Caco-2 (cell line): ENCODE measurements around the gene ADORA1. TPM values are rescaled to one million over a fixed set of nuclear protein-coding genes. Genes with fewer than 3 reads are reported as not detected.

Experiments
- BruUV-seq: library from RNA; stranded (reverse); fragments of 400-500 nt; replicated peaks from 2 replicates; lab custom pipeline; 2021; lab: Mats Ljungman, UMichigan
- CTCF ChIA-PET: fragments of 300-600 bp; sonication (Branson Sonifier 250); formaldehyde crosslinking; loops from one replicate; lab custom pipeline; 2022; ENCODE audit warnings: antibody characterized with exemption; lab: Charles Lee
- POLR2A ChIA-PET: fragments of 300-600 bp; sonication (Branson Sonifier 250); formaldehyde crosslinking; loops from one replicate; lab custom pipeline; 2022; ENCODE audit warnings: antibody characterized with exemption; lab: Charles Lee
- DNase-seq, 2 experiments: peaks; one replicate each; pipeline versions ENCODE4 v3.0.0 to v3.0.0-alpha.2; 2020 to 2022
- H3K27me3 ChIP-seq: replicated peaks from 2 replicates; pipeline ENCODE4 v1.6.0; 2011; ENCODE audit warnings: low read length; ENCODE audit not compliant: control insufficient read depth, insufficient read depth
- H3K36me3 ChIP-seq: 2 replicates; pipeline ENCODE4 v1.5.1; 2011; ENCODE audit warnings: low read length; ENCODE audit not compliant: control insufficient read depth, insufficient read depth
- H3K4me1 ChIP-seq: fragments of 250-450 bp; sonication (Bioruptor Pico); 2 replicates; pipeline ENCODE4 v1.5.1; 2020; ENCODE audit warnings: mild to moderate bottlenecking
- H3K4me3 ChIP-seq: 2 replicates; pipeline ENCODE4 v1.5.1; 2011; ENCODE audit warnings: low read depth, mild to moderate bottlenecking, control low read depth, low read length
- H3K9me3 ChIP-seq: fragments of 250-450 bp; sonication (Bioruptor Pico); 2 replicates; pipeline ENCODE4 v1.5.1; 2020; ENCODE audit warnings: mild to moderate bottlenecking, moderate library complexity
- H3K27ac Mint-ChIP-seq: one replicate; pipeline ENCODE4 v1.8.0; 2022; ENCODE audit warnings: mixed read lengths; ENCODE audit not compliant: unreplicated experiment
- H3K27me3 Mint-ChIP-seq: one replicate; pipeline ENCODE4 v1.8.0; 2022; ENCODE audit warnings: mixed read lengths; ENCODE audit not compliant: insufficient read depth, unreplicated experiment
- H3K36me3 Mint-ChIP-seq: one replicate; pipeline ENCODE4 v1.8.0; 2022; ENCODE audit warnings: mild to moderate bottlenecking, mixed read lengths; ENCODE audit not compliant: insufficient read depth, unreplicated experiment
- H3K4me1 Mint-ChIP-seq: one replicate; pipeline ENCODE4 v1.8.0; 2022; ENCODE audit warnings: low read depth, mixed read lengths; ENCODE audit not compliant: unreplicated experiment
- H3K4me3 Mint-ChIP-seq: one replicate; pipeline ENCODE4 v1.8.0; 2022; ENCODE audit warnings: mild to moderate bottlenecking, moderate library complexity, mixed read lengths; ENCODE audit not compliant: unreplicated experiment
- H3K9me3 Mint-ChIP-seq: one replicate; pipeline ENCODE4 v1.8.0; 2022; ENCODE audit warnings: mixed read lengths; ENCODE audit not compliant: unreplicated experiment
- CTCF ChIP-seq, 2 experiments: fragments of 200-600 bp in 1 of 2; IDR thresholded peaks; 1 replicate in 1 of 2; 2 replicates in 1 of 2; pipeline versions ENCODE4 v1.5.1 to v1.8.0; 2011 to 2022; ENCODE audit warnings: antibody characterized with exemption in 1 of 2, control low read depth in 1 of 2, inconsistent platforms in 1 of 2, low read depth in 1 of 2, low read length in 1 of 2, mild to moderate bottlenecking in 1 of 2, moderate library complexity in 1 of 2; ENCODE audit not compliant: insufficient read depth in 1 of 2, severe bottlenecking in 1 of 2, unreplicated experiment in 1 of 2
- intact Hi-C: fragments of 100-400 bp; cut with micrococcal nuclease; formaldehyde crosslinking; loops from one replicate; pipeline ENCODE4 v1.10.0; 2022; ENCODE audit not compliant: unreplicated experiment
- total RNA-seq: library from RNA; stranded (reverse); gene quantifications from 2 replicates; pipeline ENCODE4 v1.2.3, GENCODE V29; 2022

The ADORA1 gene
- total RNA-seq, 1 experiment from 2014 or later: 46.0 TPM

- Histone ChIP-seq H3K4me3 (no peak overlapping the region), H3K36me3 (no peaks in the 10 kb centered on the region), H3K9me3 (no peaks in the 10 kb centered on the region), H3K27me3 (no peaks in the 10 kb centered on the region), H3K4me1 (no peaks in the 10 kb centered on the region)
- DNase-seq: no peak
- intact Hi-C loops: loop anchor here (5.0 kb wide), 1 partner anchor 43 kb away; no protein-coding TSS in a partner anchor
- H3K27ac Mint-ChIP-seq: no peak overlapping the region
- no peaks in the 10 kb centered on the region for H3K36me3 Mint-ChIP-seq
- H3K4me3 Mint-ChIP-seq: no peak overlapping the region
- no peaks in the 10 kb centered on the region for H3K27me3 Mint-ChIP-seq
- no TSS peak for BruUV-seq
- CTCF ChIA-PET: no interaction called here
- no peaks in the 10 kb centered on the region for H3K9me3 Mint-ChIP-seq
- TF ChIP-seq CTCF (IDR thresholded peaks at IDR 0.05; ENCODE audit: insufficient read depth in 1 of 2, low read depth in 1 of 2, low read length in 1 of 2, severe bottlenecking in 1 of 2, unreplicated experiment in 1 of 2): no peak
- H3K4me1 Mint-ChIP-seq: no peaks in the 10 kb centered on the region
- POLR2A ChIA-PET: no interaction called here
Measured at GRCh38 chr1:203080456-203080855, 47.1 kb upstream of the ADORA1 start.

GRCh38 chr1:203081465-203082230, 45.9 kb upstream of the ADORA1 start:
- POLR2A ChIA-PET: no interaction called here
- Mint-ChIP-seq H3K27me3 (no peaks in the 10 kb centered on the region), H3K4me1 (no peaks in the 10 kb centered on the region), H3K27ac (no peak overlapping the region), H3K36me3 (no peaks in the 10 kb centered on the region), H3K4me3 (no peak overlapping the region), H3K9me3 (no peaks in the 10 kb centered on the region)
- CTCF ChIA-PET: interaction anchor here (1.2 kb wide), 1 partner anchor 186 kb away, joined by 3 read pairs; no protein-coding TSS in a partner anchor
- Histone ChIP-seq H3K4me1 (no peaks in the 10 kb centered on the region), H3K4me3 (no peak overlapping the region), H3K9me3 (no peaks in the 10 kb centered on the region), H3K36me3 (no peaks in the 10 kb centered on the region), H3K27me3 (no peaks in the 10 kb centered on the region)
- DNase-seq: no peak
- TF ChIP-seq CTCF (IDR thresholded peaks at IDR 0.05; ENCODE audit: insufficient read depth in 1 of 2, low read depth in 1 of 2, low read length in 1 of 2, severe bottlenecking in 1 of 2, unreplicated experiment in 1 of 2): no peak
- intact Hi-C loops: loop anchor here (5.0 kb wide), 1 partner anchor 44 kb away; no protein-coding TSS in a partner anchor
- BruUV-seq: no TSS peak

- Mint-ChIP-seq H3K27ac (no peak overlapping the region), H3K4me3 (no peak overlapping the region), H3K4me1 (no peaks in the 10 kb centered on the region), H3K27me3 (no peaks in the 10 kb centered on the region), H3K9me3 (no peaks in the 10 kb centered on the region), H3K36me3 (no peaks in the 10 kb centered on the region)
- DNase-seq: no peak
- intact Hi-C loops: loop anchor here (5.0 kb wide), 1 partner anchor 45 kb away; no protein-coding TSS in a partner anchor
- POLR2A ChIA-PET: no interaction called here
- Histone ChIP-seq H3K9me3 (no peaks in the 10 kb centered on the region), H3K36me3 (no peaks in the 10 kb centered on the region), H3K4me1 (no peaks in the 10 kb centered on the region), H3K4me3 (no peak overlapping the region), H3K27me3 (no peaks in the 10 kb centered on the region)
- no TSS peak for BruUV-seq
- TF ChIP-seq CTCF (IDR thresholded peaks at IDR 0.05; ENCODE audit: insufficient read depth in 1 of 2, low read depth in 1 of 2, low read length in 1 of 2, severe bottlenecking in 1 of 2, unreplicated experiment in 1 of 2): no peak
- CTCF ChIA-PET: no interaction called here
Measured at GRCh38 chr1:203082231-203082505, 45.4 kb upstream of the ADORA1 start.
